PC-3 (cell line): ENCODE measurements around the gene HERC6.

Experiments used
- EZH2 ChIP-seq: fragments of 300-600 bp; sonication (generic); IDR thresholded peaks from one replicate; pipeline ENCODE4 v1.6.1; 2017; ENCODE audit warnings: antibody characterized with exemption, mild to moderate bottlenecking, low read length; ENCODE audit not compliant: unreplicated experiment
- EZH2phosphoT487 ChIP-seq: fragments of 300-600 bp; sonication (generic); IDR thresholded peaks from 2 replicates; pipeline ENCODE4 v1.6.1; 2018; ENCODE audit warnings: mild to moderate bottlenecking, antibody characterized with exemption, low read length, borderline replicate concordance
- TF ChIP-seq, protein P1 (sequence below): fragments of 300-600 bp; sonication (generic); conservative IDR thresholded peaks from 2 replicates; pipeline ENCODE4 v1.5.1; 2017; ENCODE audit warnings: antibody characterized with exemption, low read depth, mild to moderate bottlenecking, low read length

DNA sequence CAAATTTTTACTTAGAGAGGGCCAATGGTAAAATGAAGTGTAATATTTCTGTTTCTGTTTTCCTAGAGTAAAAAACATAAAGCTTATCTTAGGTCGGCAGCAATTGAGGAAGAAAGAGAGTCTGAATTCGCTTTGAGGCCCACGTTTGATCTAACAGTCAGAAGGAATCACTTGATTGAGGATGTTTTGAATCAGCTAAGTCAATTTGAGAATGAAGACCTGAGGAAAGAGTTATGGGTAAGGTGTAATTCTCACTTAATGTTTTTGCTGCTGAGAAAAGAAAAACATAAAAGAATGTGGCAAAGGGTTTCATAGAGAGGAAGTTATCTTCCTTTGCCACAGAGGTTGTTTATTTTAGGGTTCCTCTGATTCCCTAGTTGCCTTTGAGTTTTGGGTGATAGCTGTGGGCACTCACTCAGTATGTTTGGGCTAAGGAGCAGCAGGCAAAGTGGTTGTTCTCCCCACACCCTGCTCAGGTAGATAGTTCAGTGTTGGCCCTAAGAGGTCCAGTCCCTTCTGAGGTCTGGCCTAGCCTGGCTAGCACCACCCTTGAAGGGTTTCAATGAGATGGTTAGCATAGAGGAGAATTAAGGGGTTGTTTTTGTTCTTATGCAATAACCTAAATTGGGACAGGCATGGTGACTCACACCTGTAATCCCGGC, 110.6 kb downstream of the HERC6 start:
- TF ChIP-seq, protein P1, sequence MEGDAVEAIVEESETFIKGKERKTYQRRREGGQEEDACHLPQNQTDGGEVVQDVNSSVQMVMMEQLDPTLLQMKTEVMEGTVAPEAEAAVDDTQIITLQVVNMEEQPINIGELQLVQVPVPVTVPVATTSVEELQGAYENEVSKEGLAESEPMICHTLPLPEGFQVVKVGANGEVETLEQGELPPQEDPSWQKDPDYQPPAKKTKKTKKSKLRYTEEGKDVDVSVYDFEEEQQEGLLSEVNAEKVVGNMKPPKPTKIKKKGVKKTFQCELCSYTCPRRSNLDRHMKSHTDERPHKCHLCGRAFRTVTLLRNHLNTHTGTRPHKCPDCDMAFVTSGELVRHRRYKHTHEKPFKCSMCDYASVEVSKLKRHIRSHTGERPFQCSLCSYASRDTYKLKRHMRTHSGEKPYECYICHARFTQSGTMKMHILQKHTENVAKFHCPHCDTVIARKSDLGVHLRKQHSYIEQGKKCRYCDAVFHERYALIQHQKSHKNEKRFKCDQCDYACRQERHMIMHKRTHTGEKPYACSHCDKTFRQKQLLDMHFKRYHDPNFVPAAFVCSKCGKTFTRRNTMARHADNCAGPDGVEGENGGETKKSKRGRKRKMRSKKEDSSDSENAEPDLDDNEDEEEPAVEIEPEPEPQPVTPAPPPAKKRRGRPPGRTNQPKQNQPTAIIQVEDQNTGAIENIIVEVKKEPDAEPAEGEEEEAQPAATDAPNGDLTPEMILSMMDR = no peak
- no peak for TF ChIP-seq EZH2
- TF ChIP-seq EZH2phosphoT487 = no peak
